Measurements from ENCODE around the gene SERHL2.

GRCh38 chr22:42561856-42562255 lies 8.1 kb downstream of the SERHL2 start:
- TF ChIP-seq, protein P1, sequence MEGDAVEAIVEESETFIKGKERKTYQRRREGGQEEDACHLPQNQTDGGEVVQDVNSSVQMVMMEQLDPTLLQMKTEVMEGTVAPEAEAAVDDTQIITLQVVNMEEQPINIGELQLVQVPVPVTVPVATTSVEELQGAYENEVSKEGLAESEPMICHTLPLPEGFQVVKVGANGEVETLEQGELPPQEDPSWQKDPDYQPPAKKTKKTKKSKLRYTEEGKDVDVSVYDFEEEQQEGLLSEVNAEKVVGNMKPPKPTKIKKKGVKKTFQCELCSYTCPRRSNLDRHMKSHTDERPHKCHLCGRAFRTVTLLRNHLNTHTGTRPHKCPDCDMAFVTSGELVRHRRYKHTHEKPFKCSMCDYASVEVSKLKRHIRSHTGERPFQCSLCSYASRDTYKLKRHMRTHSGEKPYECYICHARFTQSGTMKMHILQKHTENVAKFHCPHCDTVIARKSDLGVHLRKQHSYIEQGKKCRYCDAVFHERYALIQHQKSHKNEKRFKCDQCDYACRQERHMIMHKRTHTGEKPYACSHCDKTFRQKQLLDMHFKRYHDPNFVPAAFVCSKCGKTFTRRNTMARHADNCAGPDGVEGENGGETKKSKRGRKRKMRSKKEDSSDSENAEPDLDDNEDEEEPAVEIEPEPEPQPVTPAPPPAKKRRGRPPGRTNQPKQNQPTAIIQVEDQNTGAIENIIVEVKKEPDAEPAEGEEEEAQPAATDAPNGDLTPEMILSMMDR (IDR thresholded peaks at IDR 0.05; ENCODE audit: insufficient read depth, low read length, poor library complexity, severe bottlenecking): no peak
- no peak for TF ChIP-seq EZH2phosphoT487 (conservative IDR thresholded peaks at IDR 0.05; ENCODE audit: low read length)

Data from SU-DHL-6 (cell line).